Testis (tissue), 2 donors: ENCODE data around the gene ZNF428.

Experiments used
- POLR2A ChIP-seq: fragments of 450-650 bp; IDR thresholded peaks from one replicate; pipeline ENCODE4 v1.6.1; 2017; ENCODE audit warnings: antibody characterized with exemption, mild to moderate bottlenecking, moderate library complexity
- TF ChIP-seq, protein P1 (sequence below), 3 experiments: fragments of 450-650 bp in 2 of 3; fragments of 200-600 bp in 1 of 3; sonication (generic) in 1 of 3; IDR thresholded peaks; one replicate each; pipeline ENCODE4 v1.5.1; 2016 to 2019; ENCODE audit warnings: antibody characterized with exemption in 3 of 3, mild to moderate bottlenecking in 2 of 3, moderate library complexity in 1 of 3

DNA sequence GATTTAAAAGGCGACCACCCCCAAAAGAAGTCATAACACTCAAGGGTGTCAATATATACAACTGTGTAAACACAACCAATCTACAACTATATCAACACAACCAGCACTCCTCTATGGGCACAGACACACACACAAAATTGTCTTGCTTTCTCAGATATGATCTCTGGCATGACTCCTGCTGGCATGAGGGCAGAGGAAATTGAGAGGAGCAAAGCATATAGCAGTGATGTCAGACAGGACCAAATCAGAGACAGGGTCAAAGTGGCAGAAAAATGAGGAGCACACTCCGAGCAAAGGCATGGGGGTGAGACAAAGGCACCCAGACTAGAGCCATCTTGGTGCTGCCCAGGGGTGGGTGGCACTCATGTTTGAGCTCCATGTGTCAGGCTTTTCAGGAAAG is 33.1 kb downstream of the ZNF428 start:
- TF ChIP-seq, protein P1, sequence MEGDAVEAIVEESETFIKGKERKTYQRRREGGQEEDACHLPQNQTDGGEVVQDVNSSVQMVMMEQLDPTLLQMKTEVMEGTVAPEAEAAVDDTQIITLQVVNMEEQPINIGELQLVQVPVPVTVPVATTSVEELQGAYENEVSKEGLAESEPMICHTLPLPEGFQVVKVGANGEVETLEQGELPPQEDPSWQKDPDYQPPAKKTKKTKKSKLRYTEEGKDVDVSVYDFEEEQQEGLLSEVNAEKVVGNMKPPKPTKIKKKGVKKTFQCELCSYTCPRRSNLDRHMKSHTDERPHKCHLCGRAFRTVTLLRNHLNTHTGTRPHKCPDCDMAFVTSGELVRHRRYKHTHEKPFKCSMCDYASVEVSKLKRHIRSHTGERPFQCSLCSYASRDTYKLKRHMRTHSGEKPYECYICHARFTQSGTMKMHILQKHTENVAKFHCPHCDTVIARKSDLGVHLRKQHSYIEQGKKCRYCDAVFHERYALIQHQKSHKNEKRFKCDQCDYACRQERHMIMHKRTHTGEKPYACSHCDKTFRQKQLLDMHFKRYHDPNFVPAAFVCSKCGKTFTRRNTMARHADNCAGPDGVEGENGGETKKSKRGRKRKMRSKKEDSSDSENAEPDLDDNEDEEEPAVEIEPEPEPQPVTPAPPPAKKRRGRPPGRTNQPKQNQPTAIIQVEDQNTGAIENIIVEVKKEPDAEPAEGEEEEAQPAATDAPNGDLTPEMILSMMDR (IDR thresholded peaks at IDR 0.05), result no peak
- no peak for TF ChIP-seq POLR2A
